ENCODE measurements around the gene OR51A7. TPM values are rescaled to one million over a fixed set of nuclear protein-coding genes. Genes with fewer than 3 reads are reported as not detected.

OR51A7 gene
- total RNA-seq, 1 donor from 2014 or later: not detected

DNA sequence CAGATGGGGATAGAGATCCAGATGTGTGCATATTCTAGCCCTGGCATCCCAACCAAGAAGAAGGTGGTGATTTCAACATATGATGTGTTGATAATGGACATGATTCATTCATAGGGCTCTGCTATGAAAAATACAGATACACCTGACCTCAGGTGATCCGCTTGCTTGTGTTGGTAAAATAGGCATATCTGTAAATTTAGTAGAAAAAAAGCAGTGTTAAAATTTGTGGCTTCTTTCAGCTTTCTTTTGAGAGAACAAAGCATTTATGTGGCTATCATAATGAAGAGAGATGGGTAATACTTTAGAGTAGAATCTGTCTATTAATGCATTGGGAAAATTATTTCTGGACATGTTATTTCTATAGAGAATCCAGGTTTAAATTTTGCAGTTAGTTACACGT, 52.0 kb downstream of the OR51A7 start, which contains the start of gene OR51A2:
Gene OR51A2 (minus strand): TSS at position 101 of the 400 bp plus-strand sequence. CDS start 0 bp downstream, at position 101.
- intact Hi-C loops (cut with micrococcal nuclease): loop anchor here (1.0 kb wide), 1 partner anchor 10 kb away; no protein-coding TSS in a partner anchor

DNA sequence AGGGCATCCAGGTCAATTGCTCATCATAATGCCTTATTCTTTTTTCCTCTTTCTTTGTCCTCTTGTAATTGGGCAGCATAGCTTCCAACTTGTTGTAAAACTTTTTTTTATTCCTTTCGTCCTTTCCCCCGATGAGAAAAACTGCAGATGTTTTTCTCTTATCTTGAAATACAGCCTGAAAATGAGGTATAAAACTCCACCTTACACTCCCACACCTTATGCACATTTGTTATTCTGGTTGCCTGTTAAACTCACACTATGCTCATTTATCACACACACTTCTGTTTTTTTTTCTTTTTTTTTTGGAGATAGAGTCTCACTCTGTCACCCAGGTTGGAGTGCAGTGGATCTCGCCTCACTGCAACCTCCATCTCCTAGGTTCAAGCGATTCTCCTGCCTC, 53.8 kb downstream of the OR51A7 start:
- intact Hi-C loops (cut with micrococcal nuclease): no loop called here

Other genes with a start within 250 kb of the OR51A7 start
- gene OR51E2, start 205.9 kb upstream of the OR51A7 start, total RNA-seq: not detected in 2 replicates
- not detected in 2 replicates for gene MMP26, start 199.0 kb upstream of the OR51A7 start, total RNA-seq
- not detected in 2 replicates for gene OR51F1, start 133.8 kb upstream of the OR51A7 start, total RNA-seq
- gene OR52R1, start 99.4 kb upstream of the OR51A7 start, total RNA-seq: not detected in 2 replicates
- not detected in 2 replicates for gene OR51F2, start 82.5 kb upstream of the OR51A7 start, total RNA-seq
- not detected in 2 replicates for gene OR51S1, start 54.6 kb upstream of the OR51A7 start, total RNA-seq
- gene OR51T1, start 21.9 kb upstream of the OR51A7 start, total RNA-seq: not detected in 2 replicates
- gene OR51G2, start 15.6 kb downstream of the OR51A7 start, total RNA-seq: not detected in 2 replicates
- not detected in 2 replicates for gene OR51G1, start 20.6 kb downstream of the OR51A7 start, total RNA-seq
- gene OR51A4, start 43.8 kb downstream of the OR51A7 start, total RNA-seq: not detected in 2 replicates
- gene OR51A2, start 51.9 kb downstream of the OR51A7 start, total RNA-seq: not detected in 2 replicates
- gene OR51L1, start 91.1 kb downstream of the OR51A7 start, total RNA-seq: not detected in 2 replicates
- not detected in 2 replicates for gene OR52J3, start 142.7 kb downstream of the OR51A7 start, total RNA-seq
- gene OR52E2, start 155.8 kb downstream of the OR51A7 start, total RNA-seq: not detected in 2 replicates
- gene OR52E1, start 165.8 kb downstream of the OR51A7 start, total RNA-seq: not detected in 2 replicates
- gene OR52A5, start 234.6 kb downstream of the OR51A7 start, total RNA-seq: not detected in 2 replicates